Osteoblast (primary cell): Measurements from ENCODE around the gene TMEM94. TPM values are rescaled to one million over a fixed set of nuclear protein-coding genes. Genes with fewer than 3 reads are reported as not detected.
A peak's percentile ranks its signal among the peaks of the same experiment; 100 is the strongest.
"Not testable (repeated sequence)": the region's sequence is repeated elsewhere in the genome, so short reads cannot be mapped to it uniquely, and the experiment has no call there.

Experiments
- DNase-seq: peaks from one replicate; pipeline ENCODE4 v3.0.0; 2011; ENCODE audit warnings: low spot score, mixed read lengths; ENCODE audit not compliant: insufficient read length; ENCODE audit errors: missing footprints
- H2AFZ ChIP-seq: 2 replicates; pipeline ENCODE4 v1.6.0; 2011; ENCODE audit warnings: mild to moderate bottlenecking, low read length
- H3K27ac ChIP-seq: 2 replicates; pipeline ENCODE4 v1.5.1; 2011; ENCODE audit warnings: mild to moderate bottlenecking, low read depth, low read length, moderate library complexity
- H3K27me3 ChIP-seq: 2 replicates; pipeline ENCODE4 v1.6.0; 2012; ENCODE audit warnings: mild to moderate bottlenecking, control low read depth, inconsistent platforms, low read length, moderate library complexity; ENCODE audit not compliant: insufficient read depth
- H3K36me3 ChIP-seq: 2 replicates; pipeline ENCODE4 v1.5.1; 2011; ENCODE audit warnings: mild to moderate bottlenecking, low read length, control low read depth, moderate library complexity; ENCODE audit not compliant: insufficient read depth
- H3K4me1 ChIP-seq: 2 replicates; pipeline ENCODE4 v1.5.1; 2011; ENCODE audit warnings: mild to moderate bottlenecking, low read length, control low read depth, moderate library complexity; ENCODE audit not compliant: insufficient read depth
- H3K4me2 ChIP-seq: 2 replicates; pipeline ENCODE4 v1.6.0; 2011; ENCODE audit warnings: mild to moderate bottlenecking, low read length; ENCODE audit not compliant: insufficient read depth
- H3K4me3 ChIP-seq: fragments of 200-600 bp; sonication (generic); 3 replicates; pipeline ENCODE4 v1.5.1; 2012; ENCODE audit warnings: mild to moderate bottlenecking, low read length, inconsistent platforms; ENCODE audit not compliant: insufficient read depth
- H3K79me2 ChIP-seq: 2 replicates; pipeline ENCODE4 v1.6.0; 2012; ENCODE audit warnings: mild to moderate bottlenecking, low read length, control low read depth, inconsistent platforms; ENCODE audit not compliant: insufficient read depth
- H3K9me3 ChIP-seq: 2 replicates; pipeline ENCODE4 v1.5.1; 2011; ENCODE audit warnings: low read depth, low read length, control low read depth
- H4K20me1 ChIP-seq: 2 replicates; pipeline ENCODE4 v1.6.0; 2012; ENCODE audit warnings: mild to moderate bottlenecking, low read length, control low read depth; ENCODE audit not compliant: insufficient read depth
- CTCF ChIP-seq: IDR thresholded peaks from 2 replicates; pipeline ENCODE4 v1.5.1; 2011; ENCODE audit warnings: mild to moderate bottlenecking, low read depth, low read length, moderate library complexity; ENCODE audit errors: extremely low read depth
- total RNA-seq: library from RNA; depleted of rRNA; stranded (reverse); fragments of >200 nt; gene quantifications from 2 replicates; pipeline ENCODE4 v1.2.3, GENCODE V29; 2012

The TMEM94 gene
- total RNA-seq, 1 donor: 38.0 TPM

- Histone ChIP-seq H3K9me3 (no peaks in the 10 kb centered on the region), H3K36me3 (peaks cover 13% of the 10 kb centered on the region), H4K20me1 (peaks cover 20% of the 10 kb centered on the region), H3K79me2 (peaks cover 23% of the 10 kb centered on the region), H3K4me1 (peaks cover 15% of the 10 kb centered on the region), H3K27me3 (no peaks in the 10 kb centered on the region), H2AFZ (peak overlapping the region; percentile 82), H3K4me2 (peak overlapping the region; percentile 92), H3K4me3 (peak overlapping the region; percentile 86), H3K27ac (no peak overlapping the region)
- DNase-seq: peak; percentile 93
- no peak for TF ChIP-seq CTCF
These were observed 60.3 kb downstream of the TMEM94 start for GRCh38 chr17:75516619-75517296.

DNA sequence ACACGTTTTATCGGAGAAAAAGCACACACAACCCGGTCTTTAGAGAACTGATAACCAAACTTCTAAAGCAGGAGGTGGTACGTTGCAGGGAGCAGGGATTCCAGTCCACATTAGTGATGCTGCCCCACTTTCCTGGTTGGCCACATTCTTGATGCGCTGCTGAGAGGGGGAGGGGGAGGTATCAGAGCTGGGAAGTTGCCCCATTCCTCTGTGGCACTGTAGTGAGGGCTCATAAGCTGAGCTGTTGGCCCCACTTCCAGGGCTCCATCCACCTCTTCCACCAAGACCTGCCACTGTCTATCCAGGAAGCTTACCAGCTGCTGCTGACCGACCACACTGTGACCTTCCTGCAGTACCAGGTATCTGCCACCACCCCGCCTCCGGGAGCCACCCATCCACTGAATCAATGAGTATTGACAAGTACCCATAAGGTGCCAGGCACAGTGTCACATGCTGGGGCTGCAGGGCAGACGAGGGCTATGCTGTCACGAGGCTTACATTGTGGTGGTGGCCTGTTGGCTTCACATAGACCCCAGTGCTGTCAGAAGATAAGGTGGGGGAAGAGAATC is 60.9 kb downstream of the TMEM94 start:
- no peak for DNase-seq
- H3K9me3 ChIP-seq: no peaks in the 10 kb centered on the region
- peaks cover 8% of the 10 kb centered on the region for H3K36me3 ChIP-seq
- peaks cover 13% of the 10 kb centered on the region for H4K20me1 ChIP-seq
- H3K4me3 ChIP-seq: peak overlapping the region; percentile 86
- H3K4me2 ChIP-seq: peak overlapping the region; percentile 92
- peak overlapping the region; percentile 82 for H2AFZ ChIP-seq
- H3K27me3 ChIP-seq: no peaks in the 10 kb centered on the region
- peaks cover 17% of the 10 kb centered on the region for H3K79me2 ChIP-seq
- no peak for TF ChIP-seq CTCF
- H3K27ac ChIP-seq: no peak overlapping the region
- peaks cover 15% of the 10 kb centered on the region for H3K4me1 ChIP-seq

- no peak for DNase-seq
- peaks cover 16% of the 10 kb centered on the region for H3K79me2 ChIP-seq
- no peak overlapping the region for H2AFZ ChIP-seq
- H4K20me1 ChIP-seq: peaks cover 13% of the 10 kb centered on the region
- H3K4me1 ChIP-seq: peaks cover 15% of the 10 kb centered on the region
- no peaks in the 10 kb centered on the region for H3K27me3 ChIP-seq
- H3K4me2 ChIP-seq: no peak overlapping the region
- no peak overlapping the region for H3K4me3 ChIP-seq
- no peak overlapping the region for H3K27ac ChIP-seq
- TF ChIP-seq CTCF: no peak
- H3K36me3 ChIP-seq: peaks cover 8% of the 10 kb centered on the region
- no peaks in the 10 kb centered on the region for H3K9me3 ChIP-seq
These were observed 61.8 kb downstream of the TMEM94 start for GRCh38 chr17:75518201-75518600.

- peaks cover 8% of the 10 kb centered on the region for H3K79me2 ChIP-seq
- no peak overlapping the region for H3K27ac ChIP-seq
- H2AFZ ChIP-seq: no peak overlapping the region
- peaks cover 7% of the 10 kb centered on the region for H4K20me1 ChIP-seq
- no peaks in the 10 kb centered on the region for H3K9me3 ChIP-seq
- peaks cover 8% of the 10 kb centered on the region for H3K36me3 ChIP-seq
- TF ChIP-seq CTCF: no peak
- H3K4me1 ChIP-seq: peaks cover 14% of the 10 kb centered on the region
- H3K27me3 ChIP-seq: no peaks in the 10 kb centered on the region
- no peak for DNase-seq
- H3K4me2 ChIP-seq: no peak overlapping the region
- H3K4me3 ChIP-seq: no peak overlapping the region
These were observed 62.6 kb downstream of the TMEM94 start for GRCh38 chr17:75518983-75519537.

DNA sequence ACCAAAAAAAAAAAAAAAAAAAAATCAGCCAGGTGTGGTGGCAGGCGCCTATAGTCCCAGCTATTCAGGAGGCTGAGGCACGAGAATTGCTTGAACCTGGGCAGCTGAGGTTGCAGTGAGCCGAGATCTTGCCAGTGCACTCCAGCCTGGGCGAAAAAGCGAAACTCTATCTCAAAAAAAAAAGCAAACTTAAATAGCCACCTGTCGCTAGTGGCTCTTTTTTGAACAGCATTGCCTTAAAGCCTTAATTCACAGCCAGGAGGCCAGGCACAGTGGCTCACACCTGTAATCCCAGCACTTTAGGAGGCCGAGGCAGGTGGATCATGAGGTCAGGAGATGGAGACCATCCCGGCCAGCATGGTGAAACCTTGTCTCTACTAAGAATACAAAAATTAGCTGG is 64.0 kb downstream of the TMEM94 start:
- not testable (repeated sequence) for H3K27ac ChIP-seq, H3K79me2 ChIP-seq, H2AFZ ChIP-seq, H3K27me3 ChIP-seq, H3K4me2 ChIP-seq, H3K4me3 ChIP-seq, H4K20me1 ChIP-seq, DNase-seq, H3K4me1 ChIP-seq, H3K9me3 ChIP-seq, H3K36me3 ChIP-seq
